Renal cortex interstitium (tissue), 11 donors: Measurements from ENCODE around the gene CCDC183. TPM values are rescaled to one million over a fixed set of nuclear protein-coding genes. Genes with fewer than 3 reads are reported as not detected.
"Not testable (repeated sequence)": the region's sequence is repeated elsewhere in the genome, so short reads cannot be mapped to it uniquely, and the experiment has no call there.

Source experiments
- DNase-seq, 11 donors: peaks; one replicate each; pipeline ENCODE4 v3.0.0-alpha.2; 2013; ENCODE audit warnings: low read depth in 9 of 11, low spot score in 4 of 11; ENCODE audit errors: extremely low read depth in 1 of 11
- polyA plus RNA-seq, 3 donors: library from polyadenylated mRNA; unstranded; fragments of 120-200 nt; gene quantifications; one replicate each; pipeline ENCODE4 v1.2.1, GENCODE V29; 2013; ENCODE audit not compliant: insufficient read length in 3 of 3

Gene CCDC183
- polyA plus RNA-seq, 3 donors: 3.1 to 7.4 (median 5.8) TPM

DNA sequence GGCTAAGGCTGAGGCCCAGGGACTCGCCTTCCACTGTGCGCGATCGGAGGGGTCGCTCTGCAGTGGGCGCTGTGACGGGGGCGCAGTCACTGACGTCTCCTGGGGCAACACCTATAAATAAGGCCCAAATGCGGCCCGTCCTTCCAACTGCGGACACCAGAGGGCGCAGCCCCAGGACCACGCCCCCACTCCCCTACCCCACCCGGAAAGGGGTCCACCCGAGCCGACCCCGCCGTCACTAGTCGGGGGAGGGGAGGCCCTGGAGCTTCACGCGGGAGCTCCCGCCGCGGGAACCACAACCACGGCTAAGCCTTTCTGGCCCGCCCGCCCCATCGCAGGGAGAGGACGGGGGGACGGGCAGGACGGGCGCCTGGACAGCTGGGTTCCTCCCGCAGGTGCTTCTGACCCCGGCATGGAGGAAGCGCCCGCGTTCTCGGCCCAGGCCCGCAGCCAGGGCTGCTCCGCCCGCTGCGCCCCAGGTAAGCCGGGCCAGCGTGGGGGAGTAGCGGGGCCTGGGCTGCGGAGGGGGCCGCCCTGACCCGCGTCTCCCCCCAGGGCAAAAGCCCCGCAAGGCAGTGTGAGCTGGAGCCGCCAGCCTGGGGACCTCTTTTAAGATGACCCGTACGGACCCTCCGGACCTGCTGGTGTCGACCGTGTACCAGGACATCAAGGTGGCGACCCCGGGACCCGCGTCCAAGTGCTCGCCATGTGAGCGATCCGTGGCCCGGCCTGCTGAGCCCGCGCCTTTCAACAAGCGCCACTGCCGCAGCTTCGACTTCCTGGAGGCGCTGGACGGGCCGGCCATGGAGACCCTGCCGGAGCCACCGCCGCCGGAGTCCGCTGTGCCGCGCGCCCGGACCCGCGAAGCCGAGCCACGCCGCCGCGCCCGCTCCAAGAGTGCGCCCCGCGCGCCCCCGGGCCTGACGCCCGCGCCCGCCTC is 47.9 kb downstream of the CCDC183 start:
- DNase-seq: not testable (repeated sequence)

DNA sequence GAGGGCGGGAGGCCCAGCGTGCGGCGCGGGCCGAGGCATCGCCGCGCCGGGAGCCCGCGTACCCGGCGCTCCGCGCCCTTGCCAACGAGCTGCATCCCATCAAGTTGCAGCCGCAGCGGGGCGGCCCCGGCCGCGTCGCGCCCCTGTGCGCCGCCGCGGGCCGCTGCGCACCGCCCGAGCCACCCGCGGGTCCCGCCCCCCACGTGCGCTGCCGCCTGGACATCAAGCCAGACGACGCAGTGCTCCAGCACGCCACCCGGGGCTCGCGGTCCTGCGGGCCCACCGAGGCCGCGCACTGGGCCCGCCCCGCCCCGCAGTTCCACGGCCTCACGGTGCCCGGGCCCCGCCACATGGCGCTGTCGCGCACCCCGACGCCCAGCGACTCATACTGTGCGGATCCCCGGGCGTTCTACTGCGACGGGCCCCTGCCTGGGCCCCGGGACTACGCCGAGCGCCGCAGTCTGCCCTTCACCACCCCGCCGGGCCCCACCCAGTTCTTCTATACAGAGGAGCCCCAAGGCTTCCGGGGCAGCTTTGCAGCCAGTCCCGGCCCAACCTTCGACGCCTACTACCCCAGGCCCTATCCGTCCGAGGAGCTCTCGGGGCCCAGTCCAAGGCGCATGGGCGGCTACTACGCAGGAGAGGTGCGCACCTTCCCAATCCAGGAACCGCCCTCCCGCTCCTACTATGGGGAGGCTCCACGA is 48.8 kb downstream of the CCDC183 start:
- no peak for DNase-seq

DNA sequence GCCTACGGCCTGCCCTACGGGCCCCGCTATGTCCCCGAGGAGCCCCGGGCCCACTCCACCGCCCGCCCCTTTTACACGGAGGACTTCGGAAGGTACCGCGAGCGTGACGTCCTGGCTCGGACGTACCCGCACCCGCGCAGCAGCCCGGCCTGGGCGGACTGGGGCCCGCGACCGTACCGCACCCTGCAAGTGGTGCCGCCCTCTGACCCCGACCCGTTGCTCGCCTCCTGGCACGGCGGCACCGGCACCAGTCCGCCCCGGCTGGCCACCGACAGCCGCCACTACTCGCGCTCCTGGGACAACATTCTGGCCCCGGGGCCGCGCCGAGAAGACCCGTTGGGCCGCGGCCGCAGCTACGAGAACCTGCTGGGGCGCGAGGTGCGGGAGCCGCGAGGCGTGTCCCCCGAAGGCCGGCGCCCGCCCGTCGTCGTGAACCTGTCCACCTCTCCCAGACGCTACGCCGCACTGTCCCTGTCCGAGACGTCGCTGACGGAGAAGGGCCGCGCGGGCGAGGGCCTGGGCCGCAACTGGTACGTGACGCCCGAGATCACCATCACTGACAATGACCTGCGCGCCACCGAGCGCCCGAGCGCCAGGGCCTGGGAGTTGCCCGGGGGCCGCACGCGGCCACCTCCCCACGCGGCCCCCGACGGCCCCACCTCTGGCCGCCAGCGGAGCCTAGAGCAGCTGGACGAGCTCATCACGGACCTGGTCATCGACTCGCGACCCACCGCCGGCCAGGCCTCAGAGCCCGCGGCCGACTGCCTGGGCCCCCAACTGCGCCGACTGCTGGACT is 49.5 kb downstream of the CCDC183 start:
- no peak for DNase-seq

DNA sequence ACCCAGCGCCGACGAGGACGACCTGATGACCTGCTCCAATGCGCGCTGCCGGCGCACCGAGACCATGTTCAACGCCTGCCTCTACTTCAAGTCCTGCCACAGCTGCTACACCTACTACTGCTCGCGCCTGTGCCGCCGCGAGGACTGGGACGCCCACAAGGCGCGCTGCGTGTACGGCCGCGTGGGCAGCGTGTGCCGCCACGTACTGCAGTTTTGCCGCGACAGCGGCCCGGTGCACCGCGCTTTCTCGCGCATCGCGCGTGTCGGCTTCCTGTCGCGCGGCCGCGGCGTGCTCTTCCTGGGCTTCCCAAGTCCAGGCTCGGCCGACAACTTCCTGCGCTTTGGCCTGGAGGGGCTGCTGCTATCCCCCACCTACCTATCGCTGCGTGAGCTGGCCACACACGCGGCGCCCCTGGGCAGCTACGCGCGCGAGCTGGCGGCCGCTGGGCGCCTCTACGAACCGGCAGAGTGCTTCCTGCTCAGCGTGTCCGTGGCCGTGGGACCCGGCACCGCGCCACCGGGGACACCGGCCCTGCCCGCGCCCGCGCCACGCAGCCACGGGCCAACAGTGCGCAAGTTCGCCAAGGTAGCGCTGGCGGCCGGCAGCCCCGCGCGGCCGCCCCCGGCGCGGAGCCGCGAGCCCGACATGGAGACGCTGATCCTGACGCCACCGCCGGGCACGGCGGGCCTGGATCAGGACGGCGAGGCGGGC is 50.4 kb downstream of the CCDC183 start:
- DNase-seq: no peak

DNA sequence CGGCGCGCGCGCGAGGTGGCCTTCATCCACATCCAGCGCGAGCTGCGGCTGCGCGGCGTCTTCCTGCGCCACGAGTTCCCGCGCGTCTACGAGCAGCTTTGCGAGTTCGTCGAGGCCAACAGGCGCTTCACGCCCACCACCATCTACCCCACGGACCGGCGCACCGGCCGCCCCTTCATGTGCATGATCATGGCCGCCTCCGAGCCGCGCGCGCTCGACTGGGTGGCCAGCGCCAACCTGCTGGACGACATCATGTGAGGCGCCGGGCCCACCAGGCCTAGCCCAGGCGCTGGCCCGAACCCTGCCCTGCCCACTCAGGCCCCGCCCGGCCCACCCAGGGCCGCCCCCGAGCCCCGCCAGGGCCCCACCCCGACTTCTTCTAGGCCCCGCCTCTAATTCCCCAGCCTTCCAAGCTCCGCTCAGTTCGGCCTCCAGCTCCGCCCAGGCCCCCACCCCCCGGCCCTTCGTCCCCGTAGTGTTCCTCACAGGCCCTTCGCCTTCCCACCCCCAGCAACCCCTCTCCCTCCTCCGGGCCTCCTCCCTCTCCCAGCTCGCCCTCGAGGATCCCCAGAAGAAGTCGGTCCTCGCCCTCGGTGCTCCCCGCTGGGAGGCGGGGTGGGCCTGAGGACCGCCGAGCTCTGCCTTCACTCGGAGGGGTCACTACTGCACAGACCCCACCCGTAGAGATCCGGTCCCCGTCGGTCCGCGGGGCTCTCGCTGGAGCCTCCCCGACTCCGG is 51.1 kb downstream of the CCDC183 start:
- DNase-seq: no peak

DNA sequence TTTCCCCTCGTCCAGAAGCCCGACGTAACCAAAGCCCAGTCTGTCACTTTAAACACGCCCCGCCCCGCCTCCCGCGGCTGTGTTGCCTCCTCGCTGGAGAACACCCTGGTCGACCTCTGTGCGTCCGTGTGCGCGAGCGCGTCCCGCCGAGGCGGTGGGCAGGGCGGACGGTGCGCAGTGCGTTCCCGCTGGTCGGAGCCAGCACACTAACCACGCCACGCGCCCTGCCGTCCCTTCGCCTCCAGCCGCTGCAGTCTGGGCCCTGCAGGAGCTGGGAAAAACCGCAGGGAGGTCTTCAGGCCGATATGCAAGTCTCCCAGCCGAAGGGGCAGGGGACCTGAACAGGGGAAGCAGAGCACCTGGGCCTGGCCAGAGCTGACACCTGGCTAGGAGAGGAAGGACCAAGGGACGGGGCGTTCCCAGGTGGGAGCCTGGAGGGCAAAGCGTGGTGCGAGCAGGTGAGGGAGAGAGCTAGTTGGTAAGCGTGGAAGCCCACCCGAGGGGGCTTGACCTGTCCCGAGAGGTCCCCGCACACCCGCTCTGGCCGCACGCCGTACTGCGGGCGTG is 51.8 kb downstream of the CCDC183 start:
- DNase-seq: peak in 1 of 11 donors; percentile 38

DNA sequence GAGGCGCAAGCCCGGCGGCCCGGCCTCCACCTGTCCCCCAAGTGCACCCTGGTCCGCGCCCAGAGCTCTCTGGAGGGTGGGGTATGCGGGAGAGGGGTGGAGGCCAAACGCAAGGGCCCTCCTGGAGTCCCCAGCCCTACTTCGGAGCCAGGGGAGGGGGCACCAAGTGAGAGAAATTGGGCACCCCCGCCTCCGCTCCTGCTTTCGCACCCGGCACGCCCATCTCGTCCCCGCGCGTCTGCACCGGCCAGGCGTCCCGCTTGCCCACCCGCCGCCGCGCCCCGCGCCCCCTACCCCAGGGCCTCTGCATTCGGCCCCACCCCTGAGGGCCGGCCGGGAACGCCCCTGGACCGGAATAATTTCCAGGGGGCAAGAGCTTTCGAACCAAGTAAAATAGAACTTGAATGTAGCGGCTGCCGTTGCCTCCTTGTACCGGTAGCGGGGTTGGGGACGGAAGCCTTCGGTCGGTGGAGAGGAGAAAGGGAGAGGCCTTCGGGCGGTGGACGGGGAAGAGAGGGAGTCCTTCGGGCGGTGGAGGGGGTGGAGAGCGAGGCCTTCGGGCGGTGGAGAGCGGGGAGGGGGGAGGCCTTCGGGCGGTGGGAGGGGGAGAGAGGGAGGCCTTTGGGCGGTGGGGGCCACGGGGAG is 52.4 kb downstream of the CCDC183 start:
- peak in 1 of 11 donors; percentile 40 for DNase-seq

DNA sequence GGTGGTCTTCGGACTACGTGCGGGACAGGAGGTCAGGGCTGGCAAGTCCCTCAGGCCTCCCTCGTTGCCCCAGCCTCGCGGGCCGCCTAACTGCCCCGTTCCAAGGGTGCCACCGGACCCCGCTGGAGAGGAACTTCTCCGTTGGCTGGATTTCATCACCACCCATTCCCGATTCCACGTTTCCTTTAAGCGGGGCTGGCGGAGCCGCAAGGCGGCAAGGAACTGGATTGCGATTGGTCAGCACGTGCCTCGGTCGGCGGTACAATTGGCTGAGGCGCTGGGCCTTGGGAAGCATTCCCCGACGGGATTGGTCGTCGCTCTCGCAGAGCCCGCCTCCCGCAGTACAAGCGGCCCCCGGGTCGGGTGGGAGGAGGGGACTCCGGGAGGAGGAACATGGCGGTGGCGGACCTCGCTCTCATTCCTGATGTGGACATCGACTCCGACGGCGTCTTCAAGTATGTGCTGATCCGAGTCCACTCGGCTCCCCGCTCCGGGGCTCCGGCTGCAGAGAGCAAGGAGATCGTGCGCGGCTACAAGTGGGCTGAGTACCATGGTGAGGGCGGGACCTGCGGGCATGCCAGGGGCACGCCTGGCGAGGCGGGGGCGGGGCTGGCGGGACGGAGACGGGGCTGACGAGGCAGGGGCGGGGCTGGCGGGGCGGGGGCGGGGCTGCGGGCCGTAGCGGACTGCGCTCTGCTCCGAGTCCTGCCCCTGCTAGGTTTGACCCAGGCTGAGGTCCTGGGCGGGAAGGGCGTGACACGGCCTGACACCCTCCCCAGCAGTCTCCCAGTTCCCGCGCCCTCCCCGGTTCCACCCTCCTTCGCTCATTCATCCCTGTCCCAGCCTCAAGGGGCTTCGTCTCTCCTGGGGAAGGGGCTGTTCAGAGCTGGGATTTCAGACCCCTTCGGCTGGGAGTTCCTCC is 53.2 kb downstream of the CCDC183 start, which contains the start of gene PHPT1:
TSS of gene PHPT1 (plus strand) at position 372 of the 922 bp plus-strand sequence. CDS start at position 394, 22 bp downstream.
- peak; percentile 94 to 99 (median 98) for DNase-seq

DNA sequence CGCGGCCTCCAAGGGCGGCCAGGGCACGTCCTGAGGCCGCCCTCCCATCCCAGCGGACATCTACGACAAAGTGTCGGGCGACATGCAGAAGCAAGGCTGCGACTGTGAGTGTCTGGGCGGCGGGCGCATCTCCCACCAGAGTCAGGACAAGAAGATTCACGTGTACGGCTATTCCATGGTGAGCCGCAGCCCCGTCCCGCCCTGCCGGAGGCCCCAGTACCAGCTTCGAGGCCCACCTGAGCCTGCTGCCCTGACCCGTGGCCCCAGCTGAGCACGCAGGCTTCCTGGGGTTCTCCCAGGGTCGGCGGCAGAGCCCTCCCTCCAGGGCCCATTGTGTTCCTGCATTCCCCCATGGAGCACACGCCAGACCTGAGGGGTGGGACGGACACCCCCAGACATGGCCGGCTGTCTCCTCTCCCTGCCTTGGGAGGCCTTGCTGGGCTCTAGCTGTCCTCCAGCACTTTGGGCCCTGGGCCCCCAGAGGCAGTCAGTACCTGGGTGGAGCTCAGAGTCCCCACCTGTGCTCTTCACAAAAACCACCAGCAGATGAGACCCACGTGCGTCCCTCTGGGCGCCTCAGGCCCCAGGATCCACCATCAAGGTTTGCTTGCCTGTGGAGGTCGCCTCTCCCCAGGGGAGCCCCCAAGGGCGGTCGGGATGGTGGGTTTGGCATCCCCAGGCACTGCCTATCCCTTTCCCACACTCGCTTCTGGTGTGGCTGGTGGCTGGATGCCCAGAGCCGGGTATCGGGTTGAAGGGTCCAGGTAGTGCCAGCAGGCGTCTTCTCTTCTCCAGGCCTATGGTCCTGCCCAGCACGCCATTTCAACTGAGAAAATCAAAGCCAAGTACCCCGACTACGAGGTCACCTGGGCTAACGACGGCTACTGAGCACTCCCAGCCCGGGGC is 54.1 kb downstream of the CCDC183 start:
- no peak for DNase-seq

DNA sequence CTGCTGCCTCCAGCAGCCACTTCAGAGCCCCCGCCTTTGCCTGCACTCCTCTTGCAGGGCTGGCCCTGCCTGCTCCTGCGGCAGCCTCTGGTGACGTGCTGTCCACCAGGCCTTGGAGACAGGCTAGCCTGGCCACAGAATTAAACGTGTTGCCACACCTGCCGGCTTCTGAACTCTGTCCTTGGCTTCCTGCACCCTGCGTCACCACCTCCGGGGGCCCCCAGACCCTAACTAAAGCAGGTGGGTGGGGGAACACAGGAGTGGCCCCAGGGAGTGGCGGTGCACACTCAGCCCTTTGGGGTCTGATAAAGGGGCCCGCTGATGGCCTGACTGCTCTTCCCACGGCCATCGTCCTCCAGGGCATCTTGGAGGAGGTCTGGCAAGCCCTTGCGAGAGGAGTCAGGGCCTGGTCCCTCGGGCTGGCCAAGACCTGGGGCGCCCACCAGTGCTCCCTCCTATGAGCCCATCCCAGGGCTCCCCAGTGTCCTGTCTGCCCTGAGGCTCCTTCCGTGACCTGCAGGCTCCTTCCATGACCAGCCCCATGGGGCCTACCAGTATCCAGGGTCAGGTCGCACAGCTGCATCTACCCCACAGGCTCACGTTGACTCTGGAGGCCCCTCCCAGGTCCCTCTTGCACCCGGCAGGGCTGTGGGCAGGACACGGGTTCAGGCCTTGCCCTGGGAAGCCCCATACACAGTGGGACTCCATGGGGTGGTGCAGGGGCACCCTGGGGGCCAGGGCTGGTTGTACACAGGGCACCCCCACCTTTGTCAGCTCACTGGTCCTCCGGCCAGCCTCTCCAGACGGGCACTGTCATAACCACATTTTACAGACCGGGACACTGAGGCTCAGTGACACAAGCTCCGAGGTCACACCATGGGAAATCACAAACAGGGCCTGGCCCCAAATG is 55.0 kb downstream of the CCDC183 start:
- no peak for DNase-seq

DNA sequence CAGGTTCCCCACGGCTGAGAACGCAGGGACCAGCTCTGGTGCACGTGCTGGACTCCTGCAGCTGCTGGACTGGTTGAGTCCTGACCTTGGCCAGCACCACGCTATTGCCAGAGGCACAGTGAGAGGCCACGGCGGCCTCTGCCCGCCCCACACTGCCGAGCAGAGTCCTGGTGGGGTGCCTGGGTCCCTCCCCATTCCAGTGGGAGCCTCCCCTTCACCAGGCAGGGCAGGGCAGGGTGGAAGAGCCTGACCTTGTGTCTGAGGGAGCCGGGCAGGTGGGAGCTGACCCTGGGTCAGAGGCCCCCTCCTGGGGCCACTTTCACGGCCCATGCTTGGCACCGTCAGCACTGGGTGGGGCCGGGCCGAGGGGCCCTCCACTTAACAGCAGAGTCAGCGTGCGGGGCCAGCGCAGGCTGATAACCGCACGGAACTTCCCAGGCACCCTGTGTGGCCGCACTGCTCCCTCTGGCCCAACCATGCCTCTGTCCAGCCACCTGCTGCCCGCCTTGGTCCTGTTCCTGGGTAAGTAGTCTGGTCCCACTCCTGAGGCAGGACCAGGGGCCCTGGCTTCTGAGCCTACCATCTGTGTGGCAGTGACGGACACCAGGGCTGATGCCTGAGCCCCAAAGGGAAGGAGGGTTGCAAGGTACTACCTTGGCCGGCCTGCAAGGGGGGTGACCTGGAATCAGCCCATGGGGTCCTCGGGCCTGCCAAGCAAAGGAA is 56.0 kb downstream of the CCDC183 start, which contains the start of gene MAMDC4:
TSS of gene MAMDC4 (plus strand) at position 406 of the 723 bp plus-strand sequence. CDS start at position 477, 71 bp downstream.
- DNase-seq: no peak

DNA sequence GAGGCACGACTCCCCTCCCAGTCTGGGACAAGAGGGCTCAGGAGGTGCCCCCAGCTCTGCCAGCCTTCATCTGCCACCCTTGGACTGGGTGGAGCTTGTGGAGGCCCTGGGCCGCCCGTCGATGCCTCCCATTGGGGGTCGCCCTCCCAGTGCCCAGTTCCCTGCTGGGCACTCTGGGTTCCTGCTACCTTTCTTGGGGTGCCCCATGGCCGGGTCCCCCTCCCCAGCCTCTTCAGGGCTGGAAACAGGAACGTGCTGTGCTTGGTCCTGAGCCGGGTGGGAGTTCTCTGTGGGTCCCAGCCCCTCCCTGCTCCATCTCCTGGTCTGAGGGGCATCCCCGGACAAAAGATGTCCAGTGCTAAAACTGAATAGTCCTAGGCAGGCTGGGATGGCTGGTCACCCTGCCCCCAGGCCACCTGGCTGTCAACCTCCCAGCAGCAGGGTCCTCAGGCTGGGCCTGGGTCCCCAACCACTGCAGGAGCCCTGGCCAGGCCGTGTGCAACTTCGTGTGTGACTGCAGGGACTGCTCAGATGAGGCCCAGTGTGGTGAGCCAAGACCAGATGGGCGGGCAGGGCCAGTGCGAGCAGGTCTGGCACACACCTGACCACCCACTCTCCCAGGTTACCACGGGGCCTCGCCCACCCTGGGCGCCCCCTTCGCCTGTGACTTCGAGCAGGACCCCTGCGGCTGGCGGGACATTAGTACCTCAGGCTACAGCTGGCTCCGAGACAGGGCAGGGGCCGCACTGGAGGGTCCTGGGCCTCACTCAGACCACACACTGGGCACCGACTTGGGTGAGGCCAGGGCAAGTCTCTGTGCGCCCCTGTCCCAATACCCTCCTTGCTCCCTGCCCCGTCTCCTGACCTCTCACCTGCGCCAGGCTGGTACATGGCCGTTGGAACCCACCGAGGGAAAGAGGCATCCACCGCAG is 56.8 kb downstream of the CCDC183 start:
- DNase-seq: no peak
